ACHN (cell line): ENCODE data around the gene OR2T34.
"Not testable (repeated sequence)": the region's sequence is repeated elsewhere in the genome, so short reads cannot be mapped to it uniquely, and the experiment has no call there.

Experiments
- DNase-seq: peaks from one replicate; pipeline ENCODE4 v3.0.0-alpha.2; 2015
- in situ Hi-C: cut with HindIII; loops from 2 replicates; pipeline ENCODE4 v1.10.0; 2017; ENCODE audit warnings: low sequenced_read_pairs, low pct_ligation_motif_present, low pct_unique_long_range_greater_than_20kb

Gene OR2T34

DNA sequence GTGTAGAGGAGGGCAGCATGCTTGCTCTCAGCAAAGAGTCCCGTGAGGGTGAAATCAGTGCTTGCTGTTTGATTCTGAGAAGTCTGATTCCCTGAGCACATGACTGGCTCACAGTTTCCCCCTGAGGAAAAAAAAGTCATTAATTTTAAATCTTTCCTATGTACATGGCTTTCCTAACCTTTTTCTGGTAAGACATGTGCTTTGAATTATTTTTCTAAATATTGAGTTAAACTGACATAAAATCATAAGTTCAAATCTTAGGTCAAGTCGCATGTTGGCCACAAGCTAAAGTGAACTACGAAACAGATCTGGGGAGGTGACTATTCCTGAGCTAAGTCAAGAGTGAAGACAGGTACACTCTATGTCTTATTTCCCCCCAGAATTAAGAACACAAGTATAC is at the start of gene OR2T34:
TSS of gene OR2T34 (minus strand) at position 101 of the 400 bp plus-strand sequence. CDS start at position 101, 0 bp downstream.
- DNase-seq, in situ Hi-C loops: not testable (repeated sequence)

- in situ Hi-C loops = no loop called here
- DNase-seq = peak; percentile 54
Observed at GRCh38 chr1:248622570-248623001, 48.0 kb upstream of the OR2T34 start.

- in situ Hi-C loops = no loop called here
Observed at GRCh38 chr1:248621770-248622169, 47.2 kb upstream of the OR2T34 start.

DNA sequence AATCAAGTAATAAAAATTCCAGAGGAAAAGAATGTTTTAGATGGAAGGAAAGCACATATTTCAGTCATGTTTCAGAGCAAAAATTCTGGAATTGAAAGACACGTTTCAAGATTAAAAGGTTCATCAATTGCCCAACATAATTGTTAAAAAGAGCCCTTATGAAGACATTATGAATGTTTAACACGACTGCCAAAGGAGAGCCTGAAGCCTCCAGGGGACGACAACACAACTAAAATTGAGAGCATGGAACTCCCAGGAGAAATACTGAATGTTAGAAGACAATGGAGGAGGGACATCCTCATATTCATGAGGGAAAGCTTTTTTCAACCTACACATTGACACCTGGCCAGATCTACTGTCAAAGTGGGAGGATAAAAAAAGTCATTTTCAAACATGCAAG is 44.3 kb upstream of the OR2T34 start:
- peak; percentile 67 for DNase-seq
- in situ Hi-C loops = no loop called here

More at GRCh38 chr1:248621770-248622169, 47.2 kb upstream of the OR2T34 start:
- DNase-seq = no peak

DNA sequence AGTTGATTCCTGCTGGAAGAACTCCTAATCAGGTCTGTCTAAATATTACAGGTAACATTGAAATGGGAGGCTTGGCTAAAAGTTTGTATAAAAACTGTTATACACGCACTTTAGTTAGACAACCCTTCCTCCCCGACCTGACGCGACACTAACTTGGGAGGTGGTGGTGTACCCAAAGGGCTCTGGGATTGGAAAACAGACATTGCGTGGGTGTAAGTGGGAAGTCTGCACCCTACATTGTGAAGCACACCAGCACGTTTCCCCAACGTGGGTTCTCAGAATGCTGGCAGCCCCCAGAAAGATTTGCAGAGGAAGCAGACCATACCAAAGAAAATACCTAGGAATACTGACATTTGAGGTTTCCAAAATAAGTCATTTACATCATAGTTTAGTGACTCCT is 43.6 kb upstream of the OR2T34 start:
- in situ Hi-C loops = no loop called here
- DNase-seq = no peak

DNA sequence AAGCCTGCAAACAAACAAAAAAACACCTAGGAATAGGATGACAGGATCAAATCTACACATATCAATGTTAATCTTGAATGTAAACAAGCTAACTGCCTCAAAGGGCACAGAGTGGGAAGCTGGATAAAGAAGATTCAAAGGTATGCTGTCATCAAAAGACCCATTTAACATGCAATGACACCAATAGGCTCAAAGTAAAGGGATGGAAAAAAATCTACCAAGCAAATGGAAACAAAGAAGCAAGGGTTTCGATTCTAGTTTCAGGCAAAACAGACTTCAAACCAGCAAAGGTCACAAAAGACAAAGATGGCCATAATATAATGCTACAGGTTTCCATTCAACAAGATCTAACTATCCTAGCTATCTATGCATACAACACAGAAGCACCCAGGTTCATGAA is 39.2 kb upstream of the OR2T34 start:
- in situ Hi-C loops = no loop called here
- no peak for DNase-seq

GRCh38 chr1:248611883-248612414 is 37.4 kb upstream of the OR2T34 start:
- DNase-seq = no peak
- in situ Hi-C loops = no loop called here

DNA sequence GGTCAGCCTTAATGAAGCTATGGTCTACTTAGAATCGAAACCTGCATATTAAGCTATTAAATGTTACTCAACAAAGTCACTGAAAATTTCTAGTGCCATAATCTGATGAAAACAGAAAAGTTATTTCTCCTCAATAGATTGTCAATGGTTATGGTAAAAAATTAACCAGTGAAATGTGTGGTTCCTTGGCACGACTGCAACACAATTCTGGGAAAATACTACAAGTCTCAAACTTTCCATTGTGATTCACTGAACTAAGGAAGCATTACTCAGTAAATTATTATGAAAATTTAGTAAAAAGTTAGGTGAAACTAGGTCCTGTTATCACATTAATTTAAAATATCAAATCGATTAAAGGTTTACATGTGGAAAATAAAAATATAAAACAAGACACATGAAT is 35.7 kb upstream of the OR2T34 start:
- in situ Hi-C loops = no loop called here
- DNase-seq = no peak

GRCh38 chr1:248599396-248599795 is 24.8 kb upstream of the OR2T34 start:
- in situ Hi-C loops = no loop called here
- DNase-seq = no peak

- no peak for DNase-seq
- in situ Hi-C loops = no loop called here
Observed at GRCh38 chr1:248597589-248597988, 23.0 kb upstream of the OR2T34 start, which contains the start of gene OR2T10. Gene OR2T10 (minus strand): TSS chr1:248597700. CDS start chr1:248593768, 3,932 bp downstream.

DNA sequence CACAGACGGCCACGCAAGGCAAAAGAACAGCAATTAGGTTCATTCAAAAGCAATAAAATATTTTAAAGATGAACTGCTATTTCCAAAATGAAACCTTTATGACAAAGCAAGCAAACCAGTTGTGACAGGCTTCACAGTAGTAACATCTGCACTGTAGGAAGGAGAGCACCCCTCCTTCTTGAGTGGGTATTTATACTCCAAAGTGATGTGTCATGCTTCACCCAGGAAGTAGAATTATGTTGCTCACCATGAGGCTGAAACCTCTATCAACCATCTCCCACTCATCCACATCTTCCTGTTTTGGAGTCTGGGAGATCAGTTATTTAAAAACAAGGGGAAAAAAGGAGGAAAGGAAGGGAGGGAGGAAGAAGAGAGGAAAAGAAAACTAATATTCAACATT is 22.1 kb upstream of the OR2T34 start:
- DNase-seq = no peak
- in situ Hi-C loops = no loop called here

- DNase-seq = no peak
- in situ Hi-C loops = no loop called here
Observed at GRCh38 chr1:248593226-248593625, 18.7 kb upstream of the OR2T34 start.

- in situ Hi-C loops = no loop called here
Observed at GRCh38 chr1:248592655-248593054, 18.1 kb upstream of the OR2T34 start.

GRCh38 chr1:248590055-248590454 is 15.5 kb upstream of the OR2T34 start:
- in situ Hi-C loops = no loop called here
- no peak for DNase-seq

More at GRCh38 chr1:248592655-248593054, 18.1 kb upstream of the OR2T34 start:
- DNase-seq = no peak

DNA sequence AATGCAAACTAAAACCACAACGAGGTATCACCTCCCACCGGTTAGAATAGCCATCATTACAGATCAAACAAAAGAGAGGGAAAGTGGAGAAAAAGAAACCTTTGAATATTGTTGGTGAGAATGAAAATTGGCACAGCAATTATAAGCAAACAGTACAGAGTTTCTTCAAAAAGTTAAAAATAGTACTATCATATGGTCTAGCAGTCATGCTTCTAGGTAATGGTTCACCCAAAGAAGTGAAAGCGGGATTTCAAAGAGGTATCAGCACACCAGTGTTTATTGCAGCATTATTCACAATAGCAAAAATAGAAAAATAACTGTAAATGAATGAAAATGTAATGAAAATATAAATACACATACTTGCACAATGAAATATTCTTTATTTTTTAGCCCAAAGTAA is 14.8 kb upstream of the OR2T34 start:
- in situ Hi-C loops = no loop called here
- no peak for DNase-seq

GRCh38 chr1:248585266-248585665 is 10.7 kb upstream of the OR2T34 start:
- no peak for DNase-seq
- in situ Hi-C loops = no loop called here

- DNase-seq = no peak
- in situ Hi-C loops = no loop called here
Observed at GRCh38 chr1:248576260-248576980, 1.9 kb upstream of the OR2T34 start.

- DNase-seq = not testable (repeated sequence)
Observed at GRCh38 chr1:248573856-248574255, 701 bp downstream of the OR2T34 start.

GRCh38 chr1:248572049-248572448 is 2.5 kb downstream of the OR2T34 start:
- in situ Hi-C loops, DNase-seq: not testable (repeated sequence)

More at GRCh38 chr1:248573856-248574255, 701 bp downstream of the OR2T34 start:
- in situ Hi-C loops = not testable (repeated sequence)

DNA sequence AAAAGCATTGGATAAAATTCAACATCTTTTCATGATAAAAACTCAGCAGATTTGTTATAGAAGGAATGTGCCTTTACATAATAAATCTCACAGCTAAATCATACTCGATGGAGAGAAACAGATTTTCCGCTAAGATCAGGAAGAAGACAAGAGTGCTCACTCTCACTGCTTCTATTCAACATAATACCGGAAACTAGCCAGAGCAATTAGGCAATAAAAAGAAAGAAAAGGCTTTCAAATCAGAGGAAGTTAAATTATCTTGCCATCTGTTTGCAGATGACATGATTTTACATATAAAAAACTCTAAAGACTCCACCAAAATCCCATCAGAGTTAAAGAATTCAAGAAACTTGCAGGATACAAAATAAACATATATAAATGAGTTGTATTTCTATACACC is 3.7 kb downstream of the OR2T34 start:
- DNase-seq, in situ Hi-C loops: not testable (repeated sequence)
